ENCODE measurements around the gene PPP1R3F. TPM values are rescaled to one million over a fixed set of nuclear protein-coding genes. Genes with fewer than 3 reads are reported as not detected.

Gene PPP1R3F
- total and polyA plus RNA-seq, 9 of the 15 experiments (the other 6 are each of a cell fraction or from before 2014, with no cell fraction given), result 0.03 to 0.91 (median 0.43) TPM; not detected in 1

DNA sequence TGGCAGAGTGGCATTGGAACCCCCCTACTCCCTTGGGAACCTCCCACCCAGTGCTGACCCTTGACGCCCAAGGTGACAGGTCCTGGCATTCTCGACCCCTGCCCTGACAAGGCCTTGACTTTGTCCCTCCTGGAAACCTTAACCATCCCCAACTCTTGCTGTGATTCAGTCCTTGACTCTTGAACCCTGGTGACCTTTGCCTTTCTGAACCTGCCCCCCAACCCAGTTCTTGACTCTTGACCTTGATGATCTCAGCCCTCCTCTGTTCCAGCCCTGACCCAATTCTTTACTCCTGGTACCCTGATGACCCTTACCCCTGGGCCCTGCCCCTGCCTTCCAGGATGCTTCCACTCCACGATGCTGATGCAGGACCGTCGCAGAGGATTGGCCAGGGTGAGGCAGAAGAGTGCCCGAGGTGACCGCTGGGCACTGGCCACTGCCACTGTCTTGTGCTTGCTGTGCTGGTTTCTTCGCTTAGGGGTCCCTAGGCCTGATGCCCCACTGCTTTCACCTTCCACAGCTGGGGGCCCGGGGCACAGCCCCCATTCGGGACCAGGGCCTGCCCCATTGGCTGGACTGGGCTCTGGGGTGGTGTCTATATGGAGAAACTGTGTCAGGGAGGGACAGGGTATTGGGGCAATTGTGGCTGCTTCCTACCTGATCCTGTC lies 38.1 kb upstream of the PPP1R3F start:
- intact Hi-C loops (cut with micrococcal nuclease) (no loop called here), in situ Hi-C loops (cut with MboI) (no loop called here)
- H3K9me3 ChIP-seq (replicated peaks; ENCODE audit: control insufficient read depth, insufficient read depth, low read depth, low read length), result no peaks in the 10 kb centered on the region
- CTCF ChIA-PET (ENCODE audit: low intra/inter-chr PET ratio), result no interaction called here
- FAIRE-seq, result no peak
- H2AFZ ChIP-seq (ENCODE audit: low read depth, low read length), result peak overlapping the region; percentile 96
- H3K36me3 ChIP-seq (ENCODE audit: control insufficient read depth, insufficient read depth, low read length), result no peaks in the 10 kb centered on the region
- no peaks in the 10 kb centered on the region for H3K27me3 ChIP-seq (ENCODE audit: control insufficient read depth in 2 of 2, insufficient read depth in 2 of 2, low read length in 2 of 2)
- no peak for DNase-seq (ENCODE audit: extremely low read depth in 1 of 4, low spot score in 3 of 4)
- H3K27ac ChIP-seq (ENCODE audit: extremely low read depth, low read depth, low read length), result no peak overlapping the region; the same call in 2 of the 3 replicates
- no peak for ATAC-seq
- 62% methylated on average over 6 of the region's 10 CpGs for WGBS (ENCODE audit: insufficient coverage, low coverage, missing lambda C conversion rate)
- TF ChIP-seq NR2C1 (IDR thresholded peaks at IDR 0.05) (peak; percentile 62), NR2C1 (tag; IDR thresholded peaks at IDR 0.05) (peak; percentile 52; the same call in 1 of the 2 replicates), COPS2 (conservative IDR thresholded peaks at IDR 0.05) (no peak)
- peak overlapping the region; percentile 34 to 78; a peak in 3 of 4 replicates for H3K9ac ChIP-seq (ENCODE audit: insufficient read depth in 1 of 2, low read depth in 2 of 2, low read length in 2 of 2)
- H3K4me1 ChIP-seq (replicated peaks in 1 of 2; ENCODE audit: control insufficient read depth in 2 of 2, insufficient read depth in 2 of 2, low read length in 2 of 2), result peaks cover 8 to 52% of the 10 kb centered on the region in 2 experiments; a peak in 4 of 5 replicates
- POLR2A ChIA-PET, result no interaction called here
- peaks cover 12% of the 10 kb centered on the region for H3K79me2 ChIP-seq (ENCODE audit: control insufficient read depth, insufficient read depth, low read length)
- H3K4me3 ChIP-seq, result no peak overlapping the region
- no TSS peak for BruUV-seq (replicated peaks)
- peak overlapping the region; percentile 76 for H3K4me2 ChIP-seq (ENCODE audit: insufficient read depth, low read length)
- H4K20me1 ChIP-seq (replicated peaks; ENCODE audit: control insufficient read depth, insufficient read depth, low read length), result no peaks in the 10 kb centered on the region
- no peaks in the 10 kb centered on the region for H3K9me1 ChIP-seq (ENCODE audit: control insufficient read depth, insufficient read depth, low read length)

DNA sequence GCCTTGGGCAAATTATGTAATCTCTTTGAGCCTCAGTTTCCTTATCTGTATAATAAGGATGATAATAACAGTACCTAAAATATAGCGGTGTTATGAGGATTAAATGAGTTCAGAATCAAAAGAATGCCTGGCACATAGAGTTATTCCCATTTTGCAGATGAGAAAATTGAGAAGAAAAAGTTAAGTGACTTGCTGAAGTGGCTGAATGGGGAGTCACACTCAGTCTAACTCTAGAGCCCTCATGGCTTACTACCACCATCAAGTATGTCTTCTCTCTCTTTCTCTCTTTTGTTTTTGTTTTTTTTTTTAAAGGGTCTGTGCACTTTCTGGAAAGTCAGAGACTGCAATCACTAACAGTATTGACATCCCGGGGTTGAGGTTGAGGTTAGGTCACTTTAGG lies 37.1 kb upstream of the PPP1R3F start:
- Histone ChIP-seq H2AFZ (ENCODE audit: low read depth, low read length) (peak overlapping the region; percentile 42; the same call in 1 of the 2 replicates), H3K27me3 (ENCODE audit: control insufficient read depth in 2 of 2, insufficient read depth in 2 of 2, low read length in 2 of 2) (no peaks in the 10 kb centered on the region), H3K9ac (ENCODE audit: insufficient read depth in 1 of 2, low read depth in 2 of 2, low read length in 2 of 2) (no peak overlapping the region), H3K9me1 (ENCODE audit: control insufficient read depth, insufficient read depth, low read length) (no peaks in the 10 kb centered on the region), H3K27ac (ENCODE audit: extremely low read depth, low read depth, low read length) (no peak overlapping the region), H3K9me3 (replicated peaks; ENCODE audit: control insufficient read depth, insufficient read depth, low read depth, low read length) (no peaks in the 10 kb centered on the region), H3K4me1 (replicated peaks in 1 of 2; ENCODE audit: control insufficient read depth in 2 of 2, insufficient read depth in 2 of 2, low read length in 2 of 2) (peaks cover 18 to 55% of the 10 kb centered on the region in 2 experiments; a peak in 4 of 5 replicates), H4K20me1 (replicated peaks; ENCODE audit: control insufficient read depth, insufficient read depth, low read length) (no peaks in the 10 kb centered on the region), H3K4me2 (ENCODE audit: insufficient read depth, low read length) (no peak overlapping the region), H3K36me3 (ENCODE audit: control insufficient read depth, insufficient read depth, low read length) (0 out of 3 replicates have a peak, but pooled peaks cover 6% of the 10 kb centered on the region), H3K79me2 (ENCODE audit: control insufficient read depth, insufficient read depth, low read length) (peaks cover 23% of the 10 kb centered on the region), H3K4me3 (no peak overlapping the region)
- BruUV-seq (replicated peaks), result no TSS peak
- CTCF ChIA-PET (ENCODE audit: low intra/inter-chr PET ratio), result no interaction called here
- POLR2A ChIA-PET, result interaction anchor here (0.6 kb wide), 1 partner anchor 25 kb away, joined by 3 read pairs; no protein-coding TSS in a partner anchor
- no peak for ATAC-seq
- DNase-seq (ENCODE audit: extremely low read depth in 1 of 4, low spot score in 3 of 4), result no peak
- 33% methylated on average over 2 of the region's 2 CpGs for WGBS (ENCODE audit: insufficient coverage, low coverage, missing lambda C conversion rate)
- in situ Hi-C loops (cut with MboI), result no loop called here
- intact Hi-C loops (cut with micrococcal nuclease), result no loop called here
- peak; percentile 87 for TF ChIP-seq RBM25 (IDR thresholded peaks at IDR 0.05; ENCODE audit: low read depth, low read length, severe bottlenecking)
- peak in 1 of 2 experiments; percentile 34; a peak in 2 of 4 replicates for TF ChIP-seq KDM1A (IDR thresholded peaks at IDR 0.05)
- TF ChIP-seq POLR2A (conservative IDR thresholded peaks at IDR 0.05), result no peak
- peak; percentile 85 for TF ChIP-seq BCOR (IDR thresholded peaks at IDR 0.05)
- TF ChIP-seq ADNP (tag; IDR thresholded peaks at IDR 0.05), result 0 out of 2 replicates have a peak, but pooled peaks have one; percentile 41
- no peak for TF ChIP-seq TGIF2 (CRISPR knock-in tag; IDR thresholded peaks at IDR 0.05)
- no peak for TF ChIP-seq TOE1 (IDR thresholded peaks at IDR 0.05; ENCODE audit: borderline replicate concordance)
- no peak for TF ChIP-seq TOE1 (CRISPR knock-in tag; IDR thresholded peaks at IDR 0.05; ENCODE audit: borderline replicate concordance, low read depth)
- peak; percentile 45; the same call in 1 of the 2 replicates for TF ChIP-seq HDAC2 (IDR thresholded peaks at IDR 0.05)
- FAIRE-seq, result no peak

Measured in K562 (cell line).